Dendritic cell treated with granulocyte-macrophage colony-stimulating factor and Interleukin-4, amounts not matched to agents 40 ng/mL and 50 ng/mL, for 4 days (primary cell): ENCODE results near the gene EOGT.

ENCODE experiments used
- H3K27ac Mint-ChIP-seq: one replicate; pipeline ENCODE4 v1.8.0; 2022; ENCODE audit warnings: mild to moderate bottlenecking, mixed read lengths
- H3K27me3 Mint-ChIP-seq: one replicate; pipeline ENCODE4 v1.8.0; 2022; ENCODE audit warnings: mild to moderate bottlenecking, mixed read lengths
- H3K36me3 Mint-ChIP-seq: one replicate; pipeline ENCODE4 v1.8.0; 2022; ENCODE audit warnings: low read depth, mixed read lengths
- H3K4me1 Mint-ChIP-seq: one replicate; pipeline ENCODE4 v1.8.0; 2022; ENCODE audit warnings: low read depth, mixed read lengths
- H3K4me3 Mint-ChIP-seq: one replicate; pipeline ENCODE4 v1.8.0; 2022; ENCODE audit warnings: mild to moderate bottlenecking, moderate library complexity, mixed read lengths
- H3K9me3 Mint-ChIP-seq: one replicate; pipeline ENCODE4 v1.8.0; 2022; ENCODE audit warnings: mixed read lengths
- intact Hi-C: fragments of 100-400 bp; cut with micrococcal nuclease; formaldehyde crosslinking; loops from one replicate; pipeline ENCODE4 v1.15.0; 2022

EOGT gene

DNA sequence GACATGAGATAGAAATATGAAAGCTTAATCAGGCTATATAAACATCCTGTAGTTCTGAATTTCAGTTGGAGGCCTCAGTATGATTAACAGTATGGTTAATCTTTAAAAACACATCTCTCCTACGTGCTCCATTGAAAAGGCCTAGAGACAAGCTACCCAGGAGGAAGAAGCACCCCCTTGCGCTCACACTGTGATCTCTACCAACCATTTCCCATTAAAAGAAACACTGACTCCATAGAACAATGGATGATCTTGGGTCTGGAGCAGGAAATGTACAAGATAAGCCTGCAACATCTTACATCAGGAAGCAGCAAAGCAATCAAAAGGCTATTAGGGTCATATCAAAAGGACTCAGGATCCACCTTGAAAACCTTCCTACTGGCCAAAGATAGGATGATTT is 3.4 kb upstream of the EOGT start:
- H3K36me3 Mint-ChIP-seq = peaks cover 35% of the 10 kb centered on the region
- H3K4me3 Mint-ChIP-seq = no peak overlapping the region
- intact Hi-C loops = no loop called here
- H3K27ac Mint-ChIP-seq = no peak overlapping the region
- peaks cover 3% of the 10 kb centered on the region for H3K27me3 Mint-ChIP-seq
- H3K4me1 Mint-ChIP-seq = peaks cover 17% of the 10 kb centered on the region
- no peaks in the 10 kb centered on the region for H3K9me3 Mint-ChIP-seq

DNA sequence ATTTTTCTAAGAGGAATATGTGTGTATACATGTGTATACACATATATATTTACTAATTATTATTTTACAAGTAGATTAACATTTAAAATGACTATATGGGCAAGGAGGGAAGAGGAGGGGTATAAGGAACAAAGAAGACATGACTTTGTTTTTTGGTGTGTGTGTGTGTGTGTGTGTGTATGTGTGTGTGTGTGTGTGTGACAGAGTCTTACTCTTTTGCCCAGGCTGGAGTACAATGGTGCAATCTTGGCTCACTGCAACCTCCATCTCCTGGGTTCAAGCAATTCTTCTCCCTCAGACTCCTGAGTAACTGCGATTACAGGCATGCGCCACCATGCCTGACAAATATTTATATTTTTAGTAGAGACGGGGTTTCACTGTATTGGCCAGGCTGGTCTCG is 2.6 kb upstream of the EOGT start:
- H3K9me3 Mint-ChIP-seq = no peaks in the 10 kb centered on the region
- no peak overlapping the region for H3K4me3 Mint-ChIP-seq
- H3K36me3 Mint-ChIP-seq = peaks cover 33% of the 10 kb centered on the region
- intact Hi-C loops = no loop called here
- peaks cover 18% of the 10 kb centered on the region for H3K4me1 Mint-ChIP-seq
- H3K27ac Mint-ChIP-seq = no peak overlapping the region
- peaks cover 3% of the 10 kb centered on the region for H3K27me3 Mint-ChIP-seq

DNA sequence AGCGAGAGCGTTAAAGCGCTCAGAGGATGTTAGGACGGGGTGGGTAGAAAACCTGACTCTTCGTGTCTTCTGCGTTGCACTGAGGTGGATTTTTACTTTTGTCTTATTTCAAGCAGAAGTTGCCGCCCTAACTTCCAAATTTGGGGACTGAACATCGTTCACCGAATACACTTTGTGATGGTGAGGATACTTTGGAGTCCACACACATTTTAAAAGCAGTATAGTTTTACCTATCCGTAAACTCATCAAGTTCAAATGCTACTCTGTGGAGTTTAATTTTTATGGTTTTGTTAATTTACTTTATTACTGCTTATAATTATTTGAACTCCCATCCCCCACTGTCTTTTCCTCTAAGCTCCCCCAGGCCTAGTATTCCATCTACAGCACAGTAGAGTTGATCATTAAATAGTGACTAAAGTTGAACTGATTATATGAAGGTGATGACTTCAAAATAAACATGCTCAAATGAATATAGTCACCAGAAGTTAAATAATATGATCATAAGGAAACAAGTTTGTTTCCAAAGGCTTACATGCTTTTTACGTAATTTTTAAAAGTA is 617 bp upstream of the EOGT start:
- Mint-ChIP-seq H3K4me1 (peaks cover 23% of the 10 kb centered on the region), H3K36me3 (peaks cover 45% of the 10 kb centered on the region)
- intact Hi-C loops = no loop called here

DNA sequence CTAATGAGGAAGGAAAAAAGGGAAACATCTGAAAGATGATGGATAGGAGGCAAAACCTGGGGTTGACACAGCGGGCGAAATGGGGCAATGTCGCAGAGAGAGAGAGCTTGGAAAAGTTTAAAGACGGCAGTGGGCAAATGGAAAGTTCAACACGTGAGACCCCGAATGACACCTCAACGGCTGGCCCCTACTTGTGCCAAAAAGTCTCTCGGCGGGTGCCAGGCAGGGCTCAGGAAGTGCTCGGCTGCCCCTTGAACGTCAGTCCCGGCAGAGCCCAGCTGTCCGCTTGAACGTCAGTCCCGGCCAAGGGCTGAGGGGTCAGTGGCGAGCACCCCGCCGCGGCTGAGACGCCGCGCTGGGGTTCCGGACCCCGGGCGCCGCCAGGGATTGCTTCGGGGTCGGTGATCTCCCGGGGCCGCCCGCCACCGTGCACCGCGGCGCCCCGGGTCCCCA is 658 bp downstream of the EOGT start:
- H3K27ac Mint-ChIP-seq = peak overlapping the region; percentile 88
- intact Hi-C loops = no loop called here
- peaks cover 43% of the 10 kb centered on the region for H3K36me3 Mint-ChIP-seq
- peaks cover 23% of the 10 kb centered on the region for H3K4me1 Mint-ChIP-seq
- no peaks in the 10 kb centered on the region for H3K9me3 Mint-ChIP-seq
- peaks cover 3% of the 10 kb centered on the region for H3K27me3 Mint-ChIP-seq
- H3K4me3 Mint-ChIP-seq = peak overlapping the region; percentile 88

More for the DNA sequence above, 617 bp upstream of the EOGT start:
- Mint-ChIP-seq H3K4me3 (peak overlapping the region; percentile 88), H3K9me3 (no peaks in the 10 kb centered on the region), H3K27me3 (peaks cover 3% of the 10 kb centered on the region), H3K27ac (peak overlapping the region; percentile 88)

DNA sequence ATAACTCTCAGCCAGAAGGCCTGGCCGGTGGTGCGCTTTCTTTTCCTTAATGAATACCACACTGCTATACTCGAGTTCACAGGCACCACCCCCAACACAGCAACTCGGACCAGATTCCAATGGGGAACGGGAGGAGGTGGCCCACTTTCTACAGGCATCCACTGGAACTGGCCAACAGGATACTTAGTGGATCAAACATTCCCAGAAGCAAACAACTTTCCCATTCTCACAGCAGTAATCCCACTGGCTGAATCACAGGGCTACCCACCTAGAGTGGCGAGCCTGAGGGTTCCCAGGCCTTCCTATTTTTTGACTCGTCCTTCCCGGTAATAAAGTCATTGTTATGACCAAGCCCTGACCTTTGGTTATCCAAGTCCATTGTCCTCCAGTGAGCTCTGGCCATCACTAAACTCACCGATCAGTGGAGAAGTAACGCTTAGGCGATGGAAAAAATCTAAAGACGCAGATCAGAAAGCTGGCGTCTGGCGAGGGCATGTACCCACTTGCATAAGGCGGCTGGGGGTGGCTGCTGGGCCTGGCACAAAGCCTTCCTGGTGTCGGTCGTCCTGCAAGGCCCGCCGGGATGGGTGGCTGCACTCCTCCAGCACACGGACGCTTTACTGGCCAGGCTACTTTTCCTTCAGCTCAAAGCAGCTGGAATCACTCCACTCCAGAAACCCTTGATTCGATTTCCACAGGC is 1.2 kb downstream of the EOGT start:
- intact Hi-C loops = no loop called here
- Mint-ChIP-seq H3K27ac (peak overlapping the region; percentile 88), H3K27me3 (peaks cover 3% of the 10 kb centered on the region)

DNA sequence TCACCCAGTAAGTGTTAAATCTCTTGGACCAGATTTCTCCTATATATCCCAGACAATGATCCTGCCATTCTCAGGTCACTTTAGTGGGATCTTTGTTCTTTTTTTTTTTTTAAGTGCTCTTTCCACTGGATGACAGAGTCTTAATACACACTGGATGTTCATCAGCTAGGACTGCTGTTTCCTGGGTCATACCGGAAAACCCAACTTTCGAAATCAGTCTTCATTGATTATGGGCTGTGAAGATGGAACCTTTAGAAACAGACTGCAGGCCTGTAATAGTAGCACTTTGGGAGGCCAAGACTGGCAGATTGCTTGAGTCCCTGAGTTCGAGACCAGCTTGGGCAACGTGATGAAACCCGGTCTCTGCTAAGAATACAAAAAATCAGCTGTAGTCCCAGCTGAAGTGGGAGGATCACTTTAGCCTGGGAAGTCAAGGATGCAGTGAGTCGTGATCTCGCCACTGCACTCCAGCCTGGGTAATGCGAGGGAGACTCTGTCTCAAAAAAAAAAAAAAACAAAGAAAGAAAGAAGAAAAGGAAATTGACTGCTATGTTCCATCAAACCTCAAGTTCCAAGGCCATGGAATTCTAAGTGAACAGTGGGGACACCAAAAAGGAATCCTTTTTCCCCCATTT is 2.3 kb downstream of the EOGT start:
- no peak overlapping the region for H3K4me3 Mint-ChIP-seq
- H3K4me1 Mint-ChIP-seq = peaks cover 23% of the 10 kb centered on the region
- intact Hi-C loops = no loop called here
- peaks cover 43% of the 10 kb centered on the region for H3K36me3 Mint-ChIP-seq
- no peaks in the 10 kb centered on the region for H3K9me3 Mint-ChIP-seq
- H3K27ac Mint-ChIP-seq = no peak overlapping the region
- peaks cover 3% of the 10 kb centered on the region for H3K27me3 Mint-ChIP-seq

More for the DNA sequence above, 1.2 kb downstream of the EOGT start:
- no peaks in the 10 kb centered on the region for H3K9me3 Mint-ChIP-seq
- peaks cover 38% of the 10 kb centered on the region for H3K36me3 Mint-ChIP-seq
- peak overlapping the region; percentile 88 for H3K4me3 Mint-ChIP-seq
- peaks cover 23% of the 10 kb centered on the region for H3K4me1 Mint-ChIP-seq

DNA sequence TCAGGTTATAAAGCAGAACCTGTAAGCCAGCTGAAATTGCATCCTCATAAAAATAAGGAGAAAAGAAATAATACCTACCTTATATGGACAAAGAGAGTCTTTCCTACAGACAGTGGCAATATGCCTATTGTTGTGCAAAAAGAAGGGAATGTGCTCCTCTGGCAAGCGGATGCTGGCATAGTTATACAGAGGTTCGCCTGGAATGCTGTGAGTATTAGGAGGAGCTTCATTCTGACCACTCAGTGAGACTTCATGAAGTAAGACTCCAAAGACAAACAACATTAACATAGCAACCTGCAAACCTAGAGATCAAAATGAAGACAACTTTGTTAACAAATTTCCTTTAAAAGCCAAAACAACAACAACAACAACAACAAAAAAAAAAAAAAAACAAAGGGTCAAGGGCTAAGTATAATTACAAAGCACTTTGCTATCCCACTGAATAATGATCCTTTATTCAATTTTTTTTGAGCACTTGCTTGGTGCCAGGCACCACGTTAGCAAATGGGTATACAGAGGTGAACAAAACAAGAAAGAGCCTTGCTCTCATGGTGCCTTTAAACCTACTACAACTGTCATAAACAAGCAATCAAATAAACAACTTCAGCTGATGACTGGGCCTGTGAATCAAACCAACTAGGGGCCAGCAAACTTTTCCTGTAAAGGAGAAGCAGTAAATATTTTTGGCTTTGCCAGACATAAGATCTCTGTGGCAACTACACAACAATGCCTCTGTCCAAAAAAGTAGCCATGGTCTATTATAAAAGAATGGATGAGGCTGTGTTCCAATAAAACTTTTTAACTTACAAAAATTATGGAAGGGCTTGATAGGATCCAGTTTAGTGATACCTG is 3.7 kb downstream of the EOGT start:
- Mint-ChIP-seq H3K27ac (no peak overlapping the region), H3K27me3 (no peaks in the 10 kb centered on the region), H3K36me3 (peaks cover 56% of the 10 kb centered on the region), H3K4me1 (peaks cover 17% of the 10 kb centered on the region), H3K9me3 (no peaks in the 10 kb centered on the region), H3K4me3 (no peak overlapping the region)
- intact Hi-C loops = no loop called here

DNA sequence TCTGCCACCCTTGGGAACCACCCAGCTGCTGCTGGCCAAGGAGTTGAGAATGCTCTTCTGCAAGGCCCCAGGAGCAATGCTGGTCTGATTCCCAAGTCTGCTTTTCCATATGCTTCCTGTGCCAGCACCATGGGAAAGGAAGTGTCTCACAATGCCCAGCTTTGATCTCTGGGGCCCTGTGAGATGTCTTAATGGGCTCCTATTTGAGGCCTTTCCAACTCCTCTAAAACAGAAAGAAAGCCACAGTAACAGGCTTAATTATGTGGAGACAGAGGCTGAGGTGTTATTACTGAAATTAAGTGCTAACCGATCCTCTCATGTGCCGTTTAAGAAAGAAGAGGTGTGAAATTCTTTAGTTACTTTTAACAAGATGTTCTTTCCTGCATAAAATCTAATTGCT is 4.5 kb downstream of the EOGT start:
- Mint-ChIP-seq H3K4me1 (peaks cover 17% of the 10 kb centered on the region), H3K4me3 (no peak overlapping the region), H3K27ac (no peak overlapping the region), H3K27me3 (no peaks in the 10 kb centered on the region), H3K9me3 (no peaks in the 10 kb centered on the region), H3K36me3 (peaks cover 65% of the 10 kb centered on the region)
- intact Hi-C loops = no loop called here

DNA sequence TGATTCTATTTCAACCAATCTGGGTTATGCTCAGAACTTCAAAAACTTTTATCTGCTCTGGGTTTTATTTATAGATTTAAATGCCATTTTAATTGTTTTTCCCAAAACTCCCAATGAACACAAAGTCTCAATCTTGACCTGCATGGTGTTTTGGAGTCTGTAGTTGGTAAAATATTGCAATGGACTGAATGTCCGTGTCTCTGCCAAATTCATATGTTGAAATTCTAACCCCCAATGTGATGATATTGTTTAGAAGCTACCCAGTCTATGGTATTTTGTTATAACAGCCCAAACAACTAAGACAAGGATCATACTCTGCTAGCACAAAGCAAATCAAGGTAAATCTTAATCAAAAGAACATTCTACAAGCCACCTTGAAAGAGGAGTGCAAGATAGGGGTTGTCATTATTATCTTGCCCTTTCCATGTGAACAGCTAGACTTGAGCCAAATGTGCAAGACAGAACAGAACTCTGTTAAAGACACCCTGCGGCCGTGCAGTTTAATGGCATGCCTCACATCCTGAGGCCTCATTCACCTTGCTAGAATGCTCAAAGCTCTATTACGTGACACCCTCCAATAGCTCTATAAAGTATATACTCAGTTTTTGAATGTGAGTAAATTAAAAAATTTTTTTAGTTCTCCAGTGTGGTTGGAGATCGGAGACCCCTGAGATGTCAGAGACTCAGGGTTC is 7.5 kb downstream of the EOGT start:
- Mint-ChIP-seq H3K27ac (no peak overlapping the region), H3K36me3 (peaks cover 78% of the 10 kb centered on the region), H3K9me3 (no peaks in the 10 kb centered on the region), H3K27me3 (no peaks in the 10 kb centered on the region), H3K4me3 (no peak overlapping the region), H3K4me1 (peaks cover 5% of the 10 kb centered on the region)
- intact Hi-C loops = no loop called here

DNA sequence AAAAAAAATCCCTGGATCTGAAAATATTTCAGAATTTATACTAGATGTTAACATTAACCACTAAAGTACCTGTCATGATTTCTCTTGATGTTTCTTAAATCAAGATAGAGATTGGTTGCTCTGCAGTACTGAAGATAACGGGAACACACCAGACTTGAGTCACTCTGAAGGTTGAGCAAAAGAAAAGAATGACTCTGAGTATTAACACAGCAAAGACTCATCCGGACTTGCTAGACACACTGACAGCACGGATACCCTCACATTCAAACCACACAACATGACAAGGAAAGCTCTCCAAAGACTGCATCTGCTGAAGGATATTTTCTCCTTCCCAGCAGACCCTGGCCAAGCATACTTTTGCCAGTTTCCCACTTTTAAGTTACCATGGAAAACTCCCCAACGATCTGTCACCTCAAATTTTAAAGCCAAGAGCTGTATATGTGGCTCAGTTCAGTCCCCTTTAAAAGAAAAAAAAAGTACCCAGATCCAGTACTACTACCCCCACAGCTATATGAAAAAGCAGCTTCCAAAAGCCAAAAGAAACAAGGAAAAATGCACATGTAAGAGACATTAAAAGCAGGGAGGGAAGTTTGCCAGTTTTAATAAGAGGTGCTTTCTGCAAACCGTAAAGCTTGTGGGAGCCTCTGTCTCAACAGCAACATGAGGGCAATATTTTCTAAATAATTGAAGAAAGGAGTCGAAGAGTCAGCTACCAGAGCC is 8.3 kb downstream of the EOGT start:
- Mint-ChIP-seq H3K9me3 (no peaks in the 10 kb centered on the region), H3K36me3 (peaks cover 75% of the 10 kb centered on the region), H3K27ac (no peak overlapping the region), H3K4me3 (no peak overlapping the region), H3K27me3 (no peaks in the 10 kb centered on the region), H3K4me1 (no peaks in the 10 kb centered on the region)
- intact Hi-C loops = no loop called here

DNA sequence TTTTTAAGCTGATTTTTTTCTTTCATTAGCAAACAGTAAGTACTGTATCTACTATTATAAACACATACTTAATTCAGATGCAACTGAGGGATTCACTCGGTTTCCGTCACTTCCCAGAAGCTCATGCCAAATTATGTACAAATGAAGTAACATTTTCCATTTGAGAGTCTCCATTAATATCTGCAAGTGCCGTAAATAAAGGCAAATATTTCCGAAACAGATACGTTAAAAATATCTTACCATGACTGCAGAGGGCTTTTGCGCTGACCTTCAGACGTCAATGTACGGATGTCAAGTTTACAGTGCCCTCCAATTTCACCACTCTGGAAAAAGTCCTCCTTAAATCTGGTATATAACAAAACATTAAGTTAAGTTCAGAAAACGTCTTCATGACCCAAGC is 9.3 kb downstream of the EOGT start:
- H3K36me3 Mint-ChIP-seq = peaks cover 67% of the 10 kb centered on the region
- no peaks in the 10 kb centered on the region for H3K9me3 Mint-ChIP-seq
- no peak overlapping the region for H3K4me3 Mint-ChIP-seq
- intact Hi-C loops = no loop called here
- no peaks in the 10 kb centered on the region for H3K4me1 Mint-ChIP-seq
- H3K27me3 Mint-ChIP-seq = no peaks in the 10 kb centered on the region
- no peak overlapping the region for H3K27ac Mint-ChIP-seq

DNA sequence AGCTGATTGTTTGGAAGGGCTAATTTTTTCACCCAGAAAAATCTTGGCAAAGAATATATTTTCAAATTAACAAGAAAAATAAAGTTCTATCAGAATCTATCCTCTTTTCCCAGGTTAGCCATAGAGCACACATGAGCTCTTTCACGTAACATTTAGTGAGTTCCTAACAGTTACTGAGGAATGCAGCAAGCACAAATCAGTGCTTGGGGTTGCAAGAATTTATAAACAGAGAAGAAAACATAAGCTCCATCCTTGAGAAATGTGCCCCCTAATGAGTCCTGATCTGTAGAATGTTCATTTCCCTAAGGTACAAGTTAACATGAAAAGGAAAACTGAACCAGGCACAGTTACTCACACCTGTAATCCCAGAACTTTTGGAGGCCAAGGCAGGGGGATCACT is 13.9 kb downstream of the EOGT start:
- intact Hi-C loops = no loop called here
- H3K36me3 Mint-ChIP-seq = peaks cover 69% of the 10 kb centered on the region

DNA sequence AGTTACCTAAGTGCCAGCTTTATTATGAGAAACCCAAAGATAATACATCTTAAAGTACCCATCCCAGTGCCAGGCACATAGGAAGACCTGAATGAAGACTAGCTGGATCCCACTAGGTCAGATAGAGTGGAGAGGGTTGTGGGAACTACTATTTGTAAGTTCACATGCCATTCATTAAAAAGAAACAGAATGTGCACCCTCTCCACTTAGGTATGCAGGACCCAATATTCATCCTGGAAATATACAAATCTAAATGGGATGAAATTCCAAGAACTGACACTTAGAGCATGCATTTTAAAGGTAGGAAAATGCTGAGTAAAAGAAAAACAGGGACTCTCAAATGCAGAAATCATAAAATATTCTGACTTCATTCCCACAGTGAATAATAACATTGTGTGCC is 14.3 kb downstream of the EOGT start:
- Mint-ChIP-seq H3K27me3 (no peaks in the 10 kb centered on the region), H3K4me1 (peaks cover 6% of the 10 kb centered on the region), H3K4me3 (no peak overlapping the region), H3K36me3 (peaks cover 69% of the 10 kb centered on the region), H3K9me3 (no peaks in the 10 kb centered on the region), H3K27ac (no peak overlapping the region)
- intact Hi-C loops = no loop called here

More for the DNA sequence above, 13.9 kb downstream of the EOGT start:
- no peak overlapping the region for H3K4me3 Mint-ChIP-seq
- H3K27me3 Mint-ChIP-seq = no peaks in the 10 kb centered on the region
- H3K9me3 Mint-ChIP-seq = no peaks in the 10 kb centered on the region
- H3K4me1 Mint-ChIP-seq = peaks cover 6% of the 10 kb centered on the region
- no peak overlapping the region for H3K27ac Mint-ChIP-seq
